OCI-LY1 (cell line): ENCODE results near the gene MARK3.

Experiments
- H2AFZ ChIP-seq: fragments of 200-600 bp; sonication (generic), shearing (Covaris generic); 2 replicates; pipeline ENCODE4 v1.6.0; 2014; ENCODE audit warnings: antibody characterized with exemption, mild to moderate bottlenecking, low read length
- H3F3A ChIP-seq: fragments of 200-600 bp; sonication (generic), shearing (Covaris generic); 2 replicates; pipeline ENCODE4 v1.6.0; 2014; ENCODE audit warnings: mild to moderate bottlenecking, antibody characterized with exemption, low read length, moderate library complexity; ENCODE audit not compliant: insufficient read depth
- H3K27ac ChIP-seq: fragments of 200-600 bp; sonication (generic); 2 replicates; pipeline ENCODE4 v1.5.1; 2014; ENCODE audit warnings: low read length, mixed run types, mild to moderate bottlenecking, low read depth; ENCODE audit not compliant: poor library complexity, severe bottlenecking
- H3K27me3 ChIP-seq: fragments of 200-600 bp; sonication (generic); 2 replicates; pipeline ENCODE4 v1.6.0; 2014; ENCODE audit warnings: antibody characterized with exemption, mild to moderate bottlenecking, low read length, moderate library complexity; ENCODE audit not compliant: insufficient read depth
- H3K36me3 ChIP-seq: fragments of 200-600 bp; sonication (generic); 2 replicates; pipeline ENCODE4 v1.6.1; 2014; ENCODE audit warnings: mild to moderate bottlenecking, antibody characterized with exemption, low read length, moderate library complexity, mixed read lengths; ENCODE audit not compliant: insufficient read depth
- H3K4me1 ChIP-seq: fragments of 200-600 bp; sonication (generic); 2 replicates; pipeline ENCODE4 v1.5.1; 2014; ENCODE audit warnings: mild to moderate bottlenecking, low read length, moderate library complexity; ENCODE audit not compliant: insufficient read depth, severe bottlenecking
- H3K4me2 ChIP-seq: fragments of 200-600 bp; sonication (generic), shearing (Covaris generic); 2 replicates; pipeline ENCODE4 v1.6.1; 2014; ENCODE audit warnings: low read length
- H3K4me3 ChIP-seq: fragments of 200-600 bp; sonication (generic); 2 replicates; pipeline ENCODE4 v1.5.1; 2014; ENCODE audit warnings: low read length, low read depth, mild to moderate bottlenecking, mixed read lengths; ENCODE audit not compliant: poor library complexity, severe bottlenecking
- H3K79me2 ChIP-seq: fragments of 200-600 bp; shearing (Covaris generic); 2 replicates; pipeline ENCODE4 v1.6.1; 2016; ENCODE audit warnings: mixed run types, low read length, mixed read lengths; ENCODE audit not compliant: insufficient read depth
- H3K9ac ChIP-seq: fragments of 200-600 bp; sonication (generic), shearing (Covaris generic); 2 replicates; pipeline ENCODE4 v1.6.1; 2014; ENCODE audit warnings: mild to moderate bottlenecking, low read length, mixed read lengths
- H3K9me2 ChIP-seq: fragments of 200-600 bp; sonication (generic), shearing (Covaris generic); 2 replicates; pipeline ENCODE4 v1.6.1; 2014; ENCODE audit warnings: low read depth, mild to moderate bottlenecking, low read length, mixed read lengths
- H3K9me3 ChIP-seq: fragments of 200-600 bp; shearing (Covaris generic); 2 replicates; pipeline ENCODE4 v1.6.1; 2014; ENCODE audit warnings: low read length, mixed read lengths
- H4K20me1 ChIP-seq: fragments of 200-600 bp; sonication (generic), shearing (Covaris generic); 2 replicates; pipeline ENCODE4 v1.6.0; 2016; ENCODE audit warnings: mild to moderate bottlenecking, low read length; ENCODE audit not compliant: insufficient read depth
- CTCF ChIP-seq: fragments of 200-600 bp; sonication (generic), shearing (Covaris generic); IDR thresholded peaks from 2 replicates; pipeline ENCODE4 v1.5.1; 2017; ENCODE audit warnings: mild to moderate bottlenecking, antibody characterized with exemption, low read length, moderate library complexity, mixed read lengths
- EZH2 ChIP-seq: fragments of 200-600 bp; sonication (generic), shearing (Covaris generic); IDR thresholded peaks from 2 replicates; pipeline ENCODE4 v1.8.0; 2017; ENCODE audit warnings: borderline replicate concordance, mixed run types, mild to moderate bottlenecking, antibody characterized with exemption, low read length, moderate library complexity, mixed read lengths

Gene MARK3

GRCh38 chr14:103360548-103360947 is 24.7 kb upstream of the MARK3 start:
- Histone ChIP-seq H3K9me2 (no peaks in the 10 kb centered on the region), H3K4me1 (peaks cover 19% of the 10 kb centered on the region), H4K20me1 (no peaks in the 10 kb centered on the region), H3K27ac (no peak overlapping the region), H3F3A (no peaks in the 10 kb centered on the region), H3K4me3 (no peak overlapping the region), H2AFZ (no peak overlapping the region), H3K4me2 (no peak overlapping the region), H3K9ac (no peak overlapping the region), H3K27me3 (peaks cover 10% of the 10 kb centered on the region; the same call in 1 of the 2 replicates), H3K36me3 (no peaks in the 10 kb centered on the region; the same call in 1 of the 2 replicates), H3K9me3 (peaks cover 28% of the 10 kb centered on the region), H3K79me2 (no peaks in the 10 kb centered on the region)
- TF ChIP-seq EZH2 = no peak
- no peak for TF ChIP-seq CTCF

- Histone ChIP-seq H3K9ac (no peak overlapping the region), H2AFZ (no peak overlapping the region), H3K27ac (no peak overlapping the region)
Measured at GRCh38 chr14:103361867-103362266, 23.3 kb upstream of the MARK3 start.

GRCh38 chr14:103362780-103363179 is 22.4 kb upstream of the MARK3 start:
- Histone ChIP-seq H3F3A (no peaks in the 10 kb centered on the region), H3K27ac (no peak overlapping the region), H3K4me3 (no peak overlapping the region), H3K9me2 (no peaks in the 10 kb centered on the region), H2AFZ (no peak overlapping the region), H3K79me2 (no peaks in the 10 kb centered on the region), H3K36me3 (no peaks in the 10 kb centered on the region; the same call in 1 of the 2 replicates), H3K27me3 (peaks cover 10% of the 10 kb centered on the region; the same call in 1 of the 2 replicates), H4K20me1 (no peaks in the 10 kb centered on the region), H3K9me3 (peaks cover 28% of the 10 kb centered on the region), H3K4me1 (peaks cover 6% of the 10 kb centered on the region), H3K4me2 (no peak overlapping the region), H3K9ac (no peak overlapping the region)
- TF ChIP-seq EZH2 = no peak

More at GRCh38 chr14:103361867-103362266, 23.3 kb upstream of the MARK3 start:
- H3K4me2 ChIP-seq = no peak overlapping the region
- peaks cover 7% of the 10 kb centered on the region for H3K4me1 ChIP-seq
- H3K4me3 ChIP-seq = no peak overlapping the region
- H4K20me1 ChIP-seq = no peaks in the 10 kb centered on the region
- H3F3A ChIP-seq = no peaks in the 10 kb centered on the region
- H3K36me3 ChIP-seq = no peaks in the 10 kb centered on the region; the same call in 1 of the 2 replicates
- peaks cover 10% of the 10 kb centered on the region; the same call in 1 of the 2 replicates for H3K27me3 ChIP-seq
- no peak for TF ChIP-seq CTCF
- no peak for TF ChIP-seq EZH2
- no peaks in the 10 kb centered on the region for H3K79me2 ChIP-seq
- H3K9me2 ChIP-seq = no peaks in the 10 kb centered on the region
- H3K9me3 ChIP-seq = peaks cover 28% of the 10 kb centered on the region

GRCh38 chr14:103366741-103367140 is 18.5 kb upstream of the MARK3 start:
- Histone ChIP-seq H3K9me2 (no peaks in the 10 kb centered on the region), H3K4me1 (no peaks in the 10 kb centered on the region), H3K4me2 (no peak overlapping the region), H3K79me2 (no peaks in the 10 kb centered on the region), H3K27me3 (peaks cover 10% of the 10 kb centered on the region; the same call in 1 of the 2 replicates), H3K36me3 (no peaks in the 10 kb centered on the region), H3K27ac (no peak overlapping the region), H2AFZ (no peak overlapping the region), H3F3A (no peaks in the 10 kb centered on the region), H3K9me3 (peaks cover 20% of the 10 kb centered on the region), H3K9ac (no peak overlapping the region), H4K20me1 (no peaks in the 10 kb centered on the region), H3K4me3 (no peak overlapping the region)
- TF ChIP-seq EZH2 = no peak
- no peak for TF ChIP-seq CTCF
